Activated T-cell treated with anti-CD3 and anti-CD28 coated beads, Interleukin-2, amount 50 U/mL, for 72 hours (primary cell): ENCODE results near the gene GNS. TPM values are rescaled to one million over a fixed set of nuclear protein-coding genes. Genes with fewer than 3 reads are reported as not detected.
"Not testable (repeated sequence)": the region's sequence is repeated elsewhere in the genome, so short reads cannot be mapped to it uniquely, and the experiment has no call there.

Experiments
- ATAC-seq, 2 donors: fragments of 150-1000 bp; cut with Tn5 transposase; replicated peaks in 1 of 2; 2 replicates each; pipeline ENCODE4 v1.10.0; 2021; ENCODE audit warnings: moderate library complexity in 2 of 2, mild to moderate bottlenecking in 1 of 2
- DNase-seq, 2 donors: peaks; one replicate each; pipeline ENCODE4 v3.0.0; 2021 to 2022; ENCODE audit warnings: mixed read lengths in 1 of 2
- H3K27ac Mint-ChIP-seq: one replicate; pipeline ENCODE4 v1.8.0; 2022; ENCODE audit warnings: mild to moderate bottlenecking, moderate library complexity, mixed read lengths
- H3K27me3 Mint-ChIP-seq: one replicate; pipeline ENCODE4 v1.8.0; 2022; ENCODE audit warnings: low read depth, mixed read lengths
- H3K36me3 Mint-ChIP-seq, 2 donors: one replicate each; pipeline ENCODE4 v1.8.0; 2022; ENCODE audit warnings: mixed read lengths in 2 of 2, mild to moderate bottlenecking in 1 of 2; ENCODE audit not compliant: insufficient read depth in 2 of 2
- H3K4me1 Mint-ChIP-seq: one replicate; pipeline ENCODE4 v1.8.0; 2022; ENCODE audit warnings: low read depth, mixed read lengths
- H3K4me3 Mint-ChIP-seq, 2 donors: one replicate each; pipeline ENCODE4 v1.8.0; 2022; ENCODE audit warnings: mild to moderate bottlenecking in 2 of 2, mixed read lengths in 2 of 2, moderate library complexity in 2 of 2
- H3K9me3 Mint-ChIP-seq, 2 donors: one replicate each; pipeline ENCODE4 v1.8.0; 2022; ENCODE audit warnings: mixed read lengths in 2 of 2
- total RNA-seq, 2 donors: library from RNA; stranded (reverse); gene quantifications; one replicate each; pipeline ENCODE4 v1.2.3, GENCODE V29; 2022

GNS gene
- total RNA-seq: 10 to 100 TPM; 26.0 to 40.8 TPM

DNA sequence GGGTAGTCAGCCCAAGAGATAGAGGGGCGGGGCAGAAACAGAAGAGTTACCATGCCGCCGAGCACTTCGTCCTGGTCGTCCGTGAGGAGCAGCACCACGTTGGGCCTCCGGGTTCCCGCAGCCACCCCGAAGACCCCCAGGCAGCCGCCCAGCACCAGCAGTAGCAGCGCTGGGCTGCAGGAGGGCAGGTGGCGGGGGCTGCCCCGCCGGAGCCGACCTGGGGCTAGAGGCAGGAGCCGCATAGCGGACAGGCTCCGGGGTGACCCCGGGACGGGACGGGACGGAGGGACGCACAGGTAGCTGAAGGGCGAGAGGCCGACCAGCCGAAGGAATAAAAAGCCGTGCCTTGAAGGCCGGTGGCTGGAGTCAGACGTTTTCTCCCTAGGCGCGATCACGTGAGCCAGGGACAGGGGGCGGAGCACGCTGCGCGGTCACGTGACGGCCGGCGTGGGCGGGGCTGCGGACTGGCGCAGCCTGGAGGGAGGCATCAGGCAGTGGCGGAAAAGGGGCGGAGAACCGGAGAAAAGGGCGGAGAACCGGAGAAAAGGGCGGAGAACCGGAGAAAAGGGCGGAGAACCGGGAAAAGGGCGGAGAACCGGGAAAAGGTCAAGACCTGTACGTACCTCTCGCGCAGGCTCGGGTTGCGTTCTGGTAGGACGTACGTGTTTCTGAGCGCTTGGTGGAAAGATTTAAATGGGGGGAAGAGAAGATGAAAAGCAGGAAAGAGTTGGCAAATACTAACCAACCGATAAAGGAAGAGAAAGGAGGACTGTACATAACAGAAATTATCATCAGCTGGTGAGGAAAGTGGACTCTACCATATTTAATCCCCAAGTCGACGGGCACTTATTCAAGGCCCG lies at the start of gene GNS:
Gene GNS (minus strand): TSS at position 372 of the 860 bp plus-strand sequence. CDS start 130 bp downstream, at position 242.
- Mint-ChIP-seq H3K4me1 (peaks cover 41% of the 10 kb centered on the region), H3K27me3 (no peaks in the 10 kb centered on the region), H3K9me3 (no peaks in the 10 kb centered on the region), H3K4me3 (peak within 1 kb of the TSS; percentile 88 to 91), H3K27ac (peak within 1 kb of the TSS; percentile 92), H3K36me3 (peaks cover 2 to 3% of the 10 kb centered on the region in 2 donors)
- DNase-seq (peak; percentile 96 to 98), ATAC-seq (peak; percentile 91 to 94)

GRCh38 chr12:64808110-64808509 lies 48.9 kb upstream of the GNS start:
- Mint-ChIP-seq H3K9me3 (peaks cover 0 to 3% of the 10 kb centered on the region in 2 donors), H3K4me3 (no peak overlapping the region), H3K27me3 (peaks cover 58% of the 10 kb centered on the region), H3K36me3 (no peaks in the 10 kb centered on the region), H3K27ac (no peak overlapping the region), H3K4me1 (no peaks in the 10 kb centered on the region)
- ATAC-seq (no peak), DNase-seq (no peak)

GRCh38 chr12:64806593-64807460 lies 47.6 kb upstream of the GNS start:
- Mint-ChIP-seq H3K9me3 (peaks cover 0 to 3% of the 10 kb centered on the region in 2 donors), H3K4me3 (no peak overlapping the region), H3K27me3 (peaks cover 62% of the 10 kb centered on the region), H3K4me1 (no peaks in the 10 kb centered on the region), H3K36me3 (no peaks in the 10 kb centered on the region), H3K27ac (no peak overlapping the region)
- DNase-seq (no peak), ATAC-seq (no peak)

GRCh38 chr12:64806173-64806572 lies 47.0 kb upstream of the GNS start:
- no peaks in the 10 kb centered on the region for H3K4me1 Mint-ChIP-seq
- H3K9me3 Mint-ChIP-seq: peaks cover 0 to 3% of the 10 kb centered on the region in 2 donors
- no peaks in the 10 kb centered on the region for H3K36me3 Mint-ChIP-seq
- no peak overlapping the region for H3K4me3 Mint-ChIP-seq
- ATAC-seq: no peak
- H3K27ac Mint-ChIP-seq: no peak overlapping the region
- H3K27me3 Mint-ChIP-seq: peaks cover 57% of the 10 kb centered on the region
- DNase-seq: no peak

DNA sequence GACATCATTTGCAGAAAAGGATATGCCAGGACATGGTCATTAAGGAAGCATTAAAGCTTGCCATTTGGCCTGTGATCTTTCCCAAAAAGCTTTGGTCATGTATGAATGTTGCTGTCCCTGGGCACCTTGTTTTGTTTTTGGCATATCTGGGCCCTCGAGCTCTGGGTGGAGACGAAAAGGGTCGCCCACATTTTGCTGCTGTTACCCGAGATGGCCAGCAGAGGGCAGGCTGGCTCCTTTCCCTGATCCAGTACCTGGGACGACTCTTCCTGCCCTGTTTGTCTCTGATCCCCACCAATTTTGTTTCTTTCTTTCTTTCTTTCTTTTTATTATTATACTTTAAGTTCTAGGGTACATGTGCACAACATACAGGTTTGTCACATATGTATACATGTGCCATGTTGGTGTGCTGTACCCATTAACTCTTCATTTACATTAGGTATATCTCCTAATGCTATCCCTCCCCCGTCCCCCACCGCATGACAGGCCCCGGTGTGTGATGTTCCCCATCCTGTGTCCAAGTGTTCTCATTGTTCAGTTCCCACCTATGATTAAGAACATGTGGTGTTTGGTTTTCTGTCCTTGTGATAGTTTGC lies 43.1 kb upstream of the GNS start:
- not testable (repeated sequence) for H3K4me3 Mint-ChIP-seq, H3K27ac Mint-ChIP-seq, ATAC-seq, H3K9me3 Mint-ChIP-seq, H3K4me1 Mint-ChIP-seq, H3K36me3 Mint-ChIP-seq
- H3K27me3 Mint-ChIP-seq: peaks cover 46% of the 10 kb centered on the region
- peak; percentile 47 to 67 for DNase-seq

- Mint-ChIP-seq H3K36me3 (no peaks in the 10 kb centered on the region), H3K27ac (no peak overlapping the region), H3K4me1 (no peaks in the 10 kb centered on the region), H3K4me3 (no peak overlapping the region), H3K9me3 (no peaks in the 10 kb centered on the region), H3K27me3 (peaks cover 37% of the 10 kb centered on the region)
- DNase-seq (no peak), ATAC-seq (no peak)
Observed at GRCh38 chr12:64801381-64801780, 42.2 kb upstream of the GNS start.

- DNase-seq (no peak), ATAC-seq (no peak)
- Mint-ChIP-seq H3K4me3 (no peak overlapping the region), H3K4me1 (no peaks in the 10 kb centered on the region), H3K36me3 (no peaks in the 10 kb centered on the region), H3K27me3 (peaks cover 34% of the 10 kb centered on the region), H3K27ac (no peak overlapping the region), H3K9me3 (no peaks in the 10 kb centered on the region)
Observed at GRCh38 chr12:64800640-64801039, 41.4 kb upstream of the GNS start.

DNA sequence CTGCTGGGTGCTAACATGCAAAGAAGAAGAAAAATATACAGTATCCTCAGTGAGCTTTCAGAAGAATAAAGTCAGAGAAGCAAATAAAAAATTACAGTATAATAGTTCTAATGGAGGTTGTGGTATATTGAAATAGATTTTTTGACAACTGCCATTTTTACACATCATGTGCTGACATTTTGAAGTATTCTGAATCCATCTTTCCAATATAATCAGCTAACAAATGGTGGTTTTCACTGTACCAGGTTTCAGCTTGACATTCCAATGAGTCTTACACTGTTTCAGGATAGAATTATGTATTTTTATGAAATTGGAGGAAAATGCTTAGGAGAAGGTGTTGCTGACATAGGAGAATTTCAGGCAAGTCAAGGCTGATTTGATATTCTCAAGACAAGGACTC lies 39.0 kb upstream of the GNS start:
- Mint-ChIP-seq H3K27ac (no peak overlapping the region), H3K4me1 (no peaks in the 10 kb centered on the region)

GRCh38 chr12:64797156-64797555 lies 38.0 kb upstream of the GNS start:
- H3K27me3 Mint-ChIP-seq: peaks cover 15% of the 10 kb centered on the region
- no peak for DNase-seq
- no peaks in the 10 kb centered on the region for H3K9me3 Mint-ChIP-seq
- H3K4me1 Mint-ChIP-seq: no peaks in the 10 kb centered on the region
- H3K36me3 Mint-ChIP-seq: no peaks in the 10 kb centered on the region
- no peak overlapping the region for H3K4me3 Mint-ChIP-seq
- H3K27ac Mint-ChIP-seq: no peak overlapping the region
- ATAC-seq: peak in 1 of 2 donors; percentile 26

More for the DNA sequence above, 39.0 kb upstream of the GNS start:
- Mint-ChIP-seq H3K9me3 (no peaks in the 10 kb centered on the region), H3K27me3 (peaks cover 19% of the 10 kb centered on the region), H3K4me3 (no peak overlapping the region), H3K36me3 (no peaks in the 10 kb centered on the region)
- DNase-seq (no peak), ATAC-seq (no peak)

GRCh38 chr12:64796205-64796845 lies 37.1 kb upstream of the GNS start:
- ATAC-seq (peak; percentile 78 to 83), DNase-seq (peak; percentile 70 to 73)
- Mint-ChIP-seq H3K27me3 (peaks cover 15% of the 10 kb centered on the region), H3K4me1 (no peaks in the 10 kb centered on the region), H3K36me3 (no peaks in the 10 kb centered on the region), H3K9me3 (no peaks in the 10 kb centered on the region), H3K27ac (no peak overlapping the region), H3K4me3 (no peak overlapping the region)

DNA sequence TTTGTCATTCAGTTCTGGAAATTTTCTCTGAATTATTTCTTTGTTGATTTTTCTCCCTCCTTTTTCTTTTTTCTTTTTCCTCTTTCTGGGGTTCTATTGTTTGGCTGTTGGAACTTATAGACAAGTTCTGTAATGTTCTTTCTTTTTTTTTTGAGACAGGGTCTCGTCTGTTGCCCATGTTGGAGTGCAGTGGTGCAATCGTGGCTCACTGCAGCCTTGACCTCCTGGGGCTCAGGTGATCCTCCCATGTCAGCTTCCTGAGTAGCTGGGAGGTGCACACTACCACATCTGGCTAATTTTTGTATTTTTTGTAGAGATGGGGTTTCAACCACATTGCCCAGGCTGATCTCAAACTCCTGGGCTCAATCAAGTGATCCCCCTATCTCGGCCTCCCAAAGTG lies 35.1 kb upstream of the GNS start:
- Mint-ChIP-seq H3K36me3 (no peaks in the 10 kb centered on the region), H3K27me3 (peaks cover under 1% of the 10 kb centered on the region), H3K4me3 (no peak overlapping the region), H3K4me1 (no peaks in the 10 kb centered on the region), H3K27ac (no peak overlapping the region), H3K9me3 (no peaks in the 10 kb centered on the region)
- DNase-seq (no peak), ATAC-seq (no peak)

GRCh38 chr12:64793610-64794009 lies 34.4 kb upstream of the GNS start:
- DNase-seq (no peak), ATAC-seq (no peak)
- Mint-ChIP-seq H3K36me3 (no peaks in the 10 kb centered on the region), H3K4me3 (no peak overlapping the region), H3K27ac (no peak overlapping the region), H3K9me3 (no peaks in the 10 kb centered on the region), H3K27me3 (no peaks in the 10 kb centered on the region), H3K4me1 (no peaks in the 10 kb centered on the region)
